ENCODE measurements around the gene BACH2. TPM values are rescaled to one million over a fixed set of nuclear protein-coding genes. Genes with fewer than 3 reads are reported as not detected.

The BACH2 gene
- total and polyA plus RNA-seq, 2 experiments from 2014 or later, result under 0.01 TPM; not detected in 1

DNA sequence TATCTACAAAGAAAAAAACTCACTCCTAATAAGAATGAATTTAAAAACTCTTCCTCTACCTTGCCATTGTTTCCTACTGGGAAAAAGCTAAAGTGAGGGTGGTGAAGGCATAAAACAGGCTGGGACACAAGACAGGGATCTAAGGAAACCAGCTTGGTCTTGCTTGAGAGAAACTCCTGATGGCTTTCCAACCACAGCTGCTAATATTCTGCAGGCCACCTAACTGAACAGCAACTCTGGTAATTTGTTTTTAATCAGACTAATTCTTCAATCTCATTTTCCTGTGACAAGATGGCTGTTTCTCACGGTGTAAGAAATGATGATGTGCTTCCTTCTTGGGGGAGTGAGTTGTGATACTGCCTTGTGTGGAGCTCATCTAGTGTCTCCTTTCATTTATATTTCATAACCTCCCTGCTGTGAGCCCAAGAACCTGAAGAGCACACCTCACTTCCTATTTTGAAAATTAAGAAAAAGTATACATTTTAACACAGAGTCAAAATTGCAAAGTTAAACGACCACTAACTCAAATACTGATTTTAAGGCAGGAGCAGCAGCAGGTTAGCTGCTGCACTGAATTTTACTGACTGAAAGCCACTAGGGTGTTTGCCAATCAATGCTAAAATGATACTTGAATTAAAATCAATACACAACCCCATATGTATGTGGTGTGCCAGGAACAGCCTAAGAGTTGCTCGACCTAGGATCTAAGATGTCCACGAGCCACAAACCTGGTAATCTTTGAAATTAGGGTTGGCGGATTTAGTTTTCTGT lies 58.0 kb downstream of the BACH2 start:
- Histone ChIP-seq H3K4me1 (ENCODE audit: insufficient read depth) (no peaks in the 10 kb centered on the region), H3K9me2 (ENCODE audit: insufficient read depth) (no peaks in the 10 kb centered on the region), H4K20me1 (ENCODE audit: insufficient read depth) (no peaks in the 10 kb centered on the region), H3K4me2 (ENCODE audit: unreplicated experiment) (no peak overlapping the region), H3K36me3 (ENCODE audit: low read depth) (no peaks in the 10 kb centered on the region), H3K27me3 (replicated peaks; ENCODE audit: insufficient read depth) (peaks cover 32% of the 10 kb centered on the region; the same call in 1 of the 2 replicates), H3K9ac (no peak overlapping the region), H3K4me3 (no peak overlapping the region), H2AFZ (no peak overlapping the region), H3K27ac (no peak overlapping the region), H3K9me3 (ENCODE audit: low read depth) (no peaks in the 10 kb centered on the region), H3F3A (ENCODE audit: insufficient read depth) (no peaks in the 10 kb centered on the region), H3K79me2 (ENCODE audit: insufficient read depth) (no peaks in the 10 kb centered on the region)
- WGBS, 2 experiments (ENCODE audit: low coverage in 1 of 2, low lambda C conversion rate in 2 of 2, missing lambda C conversion rate in 2 of 2), result 79 to 80% methylated on average over 5 of the region's 5 CpGs
- in situ Hi-C loops (cut with MboI), result no loop called here
- TF ChIP-seq EZH2 (IDR thresholded peaks at IDR 0.05; ENCODE audit: insufficient read depth, poor library complexity, severe bottlenecking), result no peak
- TF ChIP-seq EZH2phosphoT487 (IDR thresholded peaks at IDR 0.05; ENCODE audit: insufficient read depth, low read depth), result no peak
- DNase-seq, result no peak

DNA sequence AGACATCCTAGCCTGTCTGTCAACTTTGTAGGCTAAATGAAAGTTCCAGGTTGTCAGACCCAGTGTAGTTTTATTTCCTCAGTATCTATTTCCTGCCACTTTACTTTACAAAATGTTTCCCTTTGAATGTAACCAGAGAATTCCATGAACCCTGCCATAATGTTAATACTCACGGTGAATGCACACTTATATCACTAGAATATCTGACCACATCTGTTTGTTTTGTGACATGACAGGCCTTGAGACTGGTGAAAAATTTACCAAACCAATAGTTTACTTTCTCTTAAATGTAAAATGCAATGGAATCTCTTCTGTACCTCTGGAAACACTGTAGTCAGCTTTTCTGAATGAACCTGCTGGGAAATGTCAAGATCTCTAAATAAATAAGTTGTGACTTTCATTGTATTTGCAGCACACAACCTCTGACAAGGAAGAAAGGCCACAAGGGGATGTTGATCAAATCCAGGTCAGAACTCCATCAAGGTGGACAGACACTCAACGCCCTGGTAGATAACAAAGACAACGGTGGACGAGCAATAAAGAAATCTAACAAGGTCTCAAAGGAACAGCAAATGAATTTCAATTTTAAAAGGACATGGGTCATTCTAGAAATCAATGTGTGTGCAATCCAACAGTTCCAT lies 59.2 kb downstream of the BACH2 start:
- Histone ChIP-seq H2AFZ (no peak overlapping the region), H3K4me1 (ENCODE audit: insufficient read depth) (no peaks in the 10 kb centered on the region), H3K9me3 (ENCODE audit: low read depth) (no peaks in the 10 kb centered on the region), H3K4me2 (ENCODE audit: unreplicated experiment) (no peak overlapping the region), H3K27ac (no peak overlapping the region), H4K20me1 (ENCODE audit: insufficient read depth) (no peaks in the 10 kb centered on the region), H3F3A (ENCODE audit: insufficient read depth) (no peaks in the 10 kb centered on the region), H3K36me3 (ENCODE audit: low read depth) (no peaks in the 10 kb centered on the region), H3K27me3 (replicated peaks; ENCODE audit: insufficient read depth) (peaks cover 44% of the 10 kb centered on the region; the same call in 1 of the 2 replicates), H3K9ac (no peak overlapping the region), H3K9me2 (ENCODE audit: insufficient read depth) (no peaks in the 10 kb centered on the region), H3K79me2 (ENCODE audit: insufficient read depth) (no peaks in the 10 kb centered on the region), H3K4me3 (no peak overlapping the region)
- TF ChIP-seq EZH2phosphoT487 (IDR thresholded peaks at IDR 0.05; ENCODE audit: insufficient read depth, low read depth) (no peak), EZH2 (IDR thresholded peaks at IDR 0.05; ENCODE audit: insufficient read depth, poor library complexity, severe bottlenecking) (no peak)
- DNase-seq, result no peak
- in situ Hi-C loops (cut with MboI), result no loop called here
- 91 to 93% methylated on average over 4 of the region's 4 CpGs for WGBS, 2 experiments (ENCODE audit: low coverage in 1 of 2, low lambda C conversion rate in 2 of 2, missing lambda C conversion rate in 2 of 2)

DNA sequence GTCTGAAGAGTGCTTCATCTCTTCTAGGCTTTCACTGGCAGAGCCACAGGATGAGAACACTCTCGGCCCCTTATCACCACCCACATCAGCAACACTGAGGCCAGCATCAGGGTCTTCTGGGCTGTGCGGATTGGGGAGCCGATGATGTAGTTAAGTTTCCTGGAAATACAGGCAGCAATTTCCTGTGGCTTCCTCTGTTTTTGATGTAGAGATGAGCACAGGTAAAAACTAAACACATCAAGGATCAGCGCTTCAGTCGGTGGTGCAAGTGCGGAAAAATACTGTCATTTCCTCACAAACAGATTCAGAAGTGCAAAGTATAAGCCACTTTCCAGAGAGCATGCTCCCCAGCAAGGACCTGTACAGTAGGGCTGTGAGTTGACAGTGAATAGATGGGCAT lies 62.6 kb downstream of the BACH2 start:
- Histone ChIP-seq H3K4me1 (ENCODE audit: insufficient read depth) (no peaks in the 10 kb centered on the region), H2AFZ (no peak overlapping the region), H3K4me3 (no peak overlapping the region), H3K9me2 (ENCODE audit: insufficient read depth) (no peaks in the 10 kb centered on the region), H4K20me1 (ENCODE audit: insufficient read depth) (no peaks in the 10 kb centered on the region), H3K36me3 (ENCODE audit: low read depth) (no peaks in the 10 kb centered on the region), H3K27ac (no peak overlapping the region), H3K27me3 (replicated peaks; ENCODE audit: insufficient read depth) (peaks cover 67% of the 10 kb centered on the region; the same call in 1 of the 2 replicates), H3K4me2 (ENCODE audit: unreplicated experiment) (no peak overlapping the region), H3K79me2 (ENCODE audit: insufficient read depth) (no peaks in the 10 kb centered on the region), H3K9ac (no peak overlapping the region), H3K9me3 (ENCODE audit: low read depth) (no peaks in the 10 kb centered on the region), H3F3A (ENCODE audit: insufficient read depth) (no peaks in the 10 kb centered on the region)
- 77 to 81% methylated on average over 6 of the region's 6 CpGs for WGBS, 2 experiments (ENCODE audit: low coverage in 1 of 2, low lambda C conversion rate in 2 of 2, missing lambda C conversion rate in 2 of 2)
- no peak for TF ChIP-seq EZH2 (IDR thresholded peaks at IDR 0.05; ENCODE audit: insufficient read depth, poor library complexity, severe bottlenecking)
- no peak for DNase-seq
- in situ Hi-C loops (cut with MboI), result no loop called here

DNA sequence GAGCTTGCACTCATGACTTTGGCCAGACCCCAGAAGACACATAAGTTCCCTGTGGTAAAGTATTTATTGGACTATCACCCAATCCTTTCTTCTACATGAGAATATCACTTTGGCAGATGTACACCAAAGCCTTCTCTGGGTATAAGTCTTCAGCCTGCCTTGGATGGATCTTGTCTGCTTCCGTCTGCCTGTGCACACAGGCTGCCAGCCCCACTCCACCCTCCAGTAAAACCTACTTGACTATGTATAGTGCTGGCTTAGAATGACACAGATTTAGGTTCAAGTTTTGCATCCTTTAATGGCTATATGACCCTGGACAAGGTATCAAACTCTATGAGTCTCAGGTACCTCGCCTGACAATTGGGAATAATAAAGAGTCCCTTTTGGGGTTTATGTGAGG lies 63.4 kb downstream of the BACH2 start:
- Histone ChIP-seq H3K36me3 (ENCODE audit: low read depth) (no peaks in the 10 kb centered on the region), H2AFZ (no peak overlapping the region), H3K27ac (no peak overlapping the region), H3F3A (ENCODE audit: insufficient read depth) (no peaks in the 10 kb centered on the region), H3K9me3 (ENCODE audit: low read depth) (no peaks in the 10 kb centered on the region), H3K4me2 (ENCODE audit: unreplicated experiment) (no peak overlapping the region), H3K4me1 (ENCODE audit: insufficient read depth) (no peaks in the 10 kb centered on the region), H3K4me3 (no peak overlapping the region), H3K9me2 (ENCODE audit: insufficient read depth) (no peaks in the 10 kb centered on the region), H3K9ac (no peak overlapping the region), H3K27me3 (replicated peaks; ENCODE audit: insufficient read depth) (peaks cover 64% of the 10 kb centered on the region; the same call in 1 of the 2 replicates), H3K79me2 (ENCODE audit: insufficient read depth) (no peaks in the 10 kb centered on the region), H4K20me1 (ENCODE audit: insufficient read depth) (no peaks in the 10 kb centered on the region)
- TF ChIP-seq EZH2 (IDR thresholded peaks at IDR 0.05; ENCODE audit: insufficient read depth, poor library complexity, severe bottlenecking) (no peak), EZH2phosphoT487 (IDR thresholded peaks at IDR 0.05; ENCODE audit: insufficient read depth, low read depth) (no peak)
- 77 to 97% methylated on average over 2 of the region's 2 CpGs for WGBS, 2 experiments (ENCODE audit: low coverage in 1 of 2, low lambda C conversion rate in 2 of 2, missing lambda C conversion rate in 2 of 2)
- in situ Hi-C loops (cut with MboI), result no loop called here
- DNase-seq, result no peak

Measured in GM23248 (cell line).